Germinal center (tissue), 1 donor: ENCODE data around the gene ATG13.
"Not testable (repeated sequence)": the region's sequence is repeated elsewhere in the genome, so short reads cannot be mapped to it uniquely, and the experiment has no call there.

Source experiments
- DNase-seq: peaks from one replicate; pipeline ENCODE4 v3.0.0; 2012; ENCODE audit warnings: mixed read lengths, low spot score

Gene ATG13

DNA sequence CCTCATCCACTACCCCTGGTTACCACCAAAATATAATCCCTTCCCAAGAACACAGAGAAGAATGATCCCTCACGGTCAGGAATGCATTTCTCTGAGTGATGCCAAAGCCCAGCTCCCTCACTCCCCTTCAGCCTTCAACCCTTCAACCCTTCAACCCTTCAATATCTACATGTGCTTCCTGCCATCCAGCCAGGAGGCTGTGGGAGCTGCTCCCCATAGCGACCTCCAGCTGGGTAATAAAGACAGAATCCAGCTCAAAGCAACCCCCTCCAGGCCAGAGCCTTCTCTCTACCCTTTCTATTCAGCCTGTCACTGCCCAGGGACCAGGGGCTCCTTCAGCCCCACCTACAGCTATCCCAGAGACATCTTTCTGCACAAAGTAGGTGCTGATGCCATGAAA is 80.4 kb downstream of the ATG13 start:
- no peak for DNase-seq

DNA sequence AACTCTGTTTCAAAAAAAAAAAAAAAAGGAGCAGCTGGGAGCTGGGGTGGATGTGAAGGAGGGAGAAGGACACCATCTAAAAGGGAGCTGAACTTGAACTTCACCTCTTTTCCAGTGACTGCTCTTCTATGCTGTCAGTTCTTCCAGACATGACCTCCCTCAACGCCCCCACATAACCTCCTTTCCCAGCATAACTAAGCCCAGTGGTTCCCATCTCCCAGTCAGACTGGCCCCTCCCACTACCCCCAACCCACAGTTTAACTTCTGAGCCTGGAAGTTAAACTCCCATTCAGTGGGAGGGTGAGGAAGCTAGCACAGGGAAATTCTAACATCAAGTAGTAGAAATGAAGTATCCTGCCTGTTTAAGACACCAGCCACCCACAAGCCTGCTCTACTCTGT is 81.2 kb downstream of the ATG13 start:
- DNase-seq = no peak

DNA sequence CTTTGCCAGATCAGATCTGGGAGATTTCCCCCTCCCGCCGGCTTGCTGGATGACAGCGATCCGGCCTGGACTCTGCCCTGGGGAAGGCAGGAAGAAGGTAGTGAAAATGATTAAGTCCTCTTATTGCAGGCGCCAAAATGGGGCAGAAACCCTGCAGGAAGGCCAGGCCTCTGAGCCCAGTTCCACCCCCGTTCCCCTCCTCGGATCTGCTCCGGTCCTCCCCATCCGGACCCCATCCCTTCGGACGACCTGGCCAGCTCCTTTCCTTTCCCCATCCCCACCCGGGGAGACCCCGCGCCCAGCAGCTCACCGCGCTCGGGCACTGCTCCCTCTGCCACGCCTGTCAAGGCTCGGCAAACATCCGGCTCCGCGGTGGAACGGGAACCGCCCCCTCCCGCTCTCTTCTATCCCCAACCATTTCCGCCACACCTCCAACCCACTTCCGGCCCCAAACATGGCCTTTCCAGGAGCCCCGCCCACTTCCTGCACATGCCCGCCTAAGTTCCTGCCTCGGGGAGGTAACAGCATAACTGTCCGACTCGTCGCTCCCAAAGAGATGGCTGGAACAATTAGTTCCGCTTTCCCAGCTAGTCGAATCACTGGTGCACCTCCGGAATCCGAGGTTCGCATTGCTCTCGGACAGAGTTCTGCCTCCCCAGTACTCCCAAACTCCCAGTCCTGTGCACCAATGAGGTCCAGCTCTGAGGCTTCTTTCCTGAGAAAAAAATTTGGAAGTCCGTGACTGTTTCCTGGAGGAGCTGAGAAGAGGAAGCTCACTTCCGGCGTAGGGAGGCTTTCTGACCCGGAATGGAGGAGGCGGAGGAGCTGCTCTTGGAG is 83.1 kb downstream of the ATG13 start, which contains the start of the genes ARHGAP1 and ZNF408:
Gene ARHGAP1 (minus strand): TSS at position 379 of the 837 bp plus-strand sequence. CDS start 4,512 bp downstream, outside the sequence.
Gene ZNF408 (plus strand): TSS at position 791 of the 837 bp plus-strand sequence. CDS start 17 bp downstream, at position 808.
- peak; percentile 95 for DNase-seq

DNA sequence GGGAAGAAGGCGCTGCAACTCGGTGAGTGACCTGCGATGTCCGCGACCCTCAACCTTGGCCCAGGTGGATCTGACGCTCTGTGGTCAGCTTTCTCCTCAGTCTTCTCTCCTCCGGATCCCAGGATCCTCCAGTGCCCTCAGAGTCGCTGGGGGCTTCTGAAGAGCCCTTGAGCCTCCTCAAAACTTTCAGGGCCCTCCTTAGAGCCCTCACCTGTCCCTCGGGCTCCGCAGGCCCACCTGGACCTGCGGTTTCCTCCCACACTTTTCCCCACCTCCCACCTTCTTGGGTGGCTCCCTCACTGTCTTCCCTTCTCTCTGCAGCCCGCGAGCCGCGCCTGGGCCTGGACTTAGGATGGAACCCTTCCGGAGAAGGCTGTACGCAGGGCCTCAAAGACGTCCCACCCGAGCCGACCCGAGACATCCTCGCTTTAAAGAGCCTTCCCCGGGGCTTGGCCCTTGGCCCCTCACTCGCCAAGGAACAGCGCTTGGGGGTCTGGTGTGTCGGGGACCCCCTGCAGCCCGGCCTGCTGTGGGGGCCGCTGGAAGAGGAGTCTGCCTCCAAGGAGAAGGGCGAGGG is 83.8 kb downstream of the ATG13 start:
- DNase-seq = no peak

DNA sequence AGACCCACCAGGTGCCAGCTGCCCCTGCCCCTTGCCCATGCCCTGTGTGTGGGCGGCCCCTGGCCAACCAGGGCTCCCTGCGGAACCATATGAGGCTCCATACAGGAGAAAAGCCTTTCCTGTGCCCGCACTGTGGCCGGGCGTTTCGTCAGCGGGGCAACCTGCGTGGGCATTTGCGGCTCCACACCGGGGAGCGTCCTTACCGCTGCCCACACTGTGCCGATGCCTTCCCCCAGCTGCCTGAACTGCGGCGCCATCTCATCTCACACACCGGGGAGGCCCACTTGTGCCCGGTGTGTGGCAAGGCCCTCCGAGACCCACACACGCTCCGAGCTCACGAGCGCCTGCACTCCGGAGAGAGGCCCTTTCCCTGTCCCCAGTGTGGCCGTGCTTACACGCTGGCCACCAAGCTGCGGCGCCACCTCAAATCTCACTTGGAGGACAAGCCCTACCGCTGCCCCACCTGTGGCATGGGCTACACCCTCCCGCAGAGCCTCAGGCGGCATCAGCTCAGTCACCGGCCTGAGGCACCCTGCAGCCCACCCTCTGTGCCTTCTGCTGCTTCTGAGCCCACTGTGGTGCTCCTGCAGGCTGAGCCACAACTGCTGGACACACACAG is 87.8 kb downstream of the ATG13 start:
- no peak for DNase-seq

DNA sequence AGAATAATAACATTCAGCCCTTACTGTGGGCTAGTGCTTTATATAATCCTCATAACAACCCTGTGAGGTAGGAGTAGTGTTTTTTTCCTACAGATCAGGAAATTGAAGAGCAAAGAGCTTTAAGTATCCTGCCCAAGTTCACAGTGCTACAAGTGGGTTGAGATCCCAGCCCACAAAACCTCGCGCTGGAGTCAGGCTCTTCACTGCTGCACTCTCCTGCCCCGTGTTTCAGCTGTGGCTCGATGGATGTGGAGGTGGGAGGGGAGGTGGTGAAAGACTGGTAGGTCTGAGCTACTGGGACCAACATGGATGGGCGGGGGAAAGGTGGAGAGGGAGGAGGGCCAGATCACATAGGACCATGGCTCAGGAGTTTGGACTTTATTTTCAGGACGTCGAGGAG is 89.5 kb downstream of the ATG13 start:
- DNase-seq = no peak

DNA sequence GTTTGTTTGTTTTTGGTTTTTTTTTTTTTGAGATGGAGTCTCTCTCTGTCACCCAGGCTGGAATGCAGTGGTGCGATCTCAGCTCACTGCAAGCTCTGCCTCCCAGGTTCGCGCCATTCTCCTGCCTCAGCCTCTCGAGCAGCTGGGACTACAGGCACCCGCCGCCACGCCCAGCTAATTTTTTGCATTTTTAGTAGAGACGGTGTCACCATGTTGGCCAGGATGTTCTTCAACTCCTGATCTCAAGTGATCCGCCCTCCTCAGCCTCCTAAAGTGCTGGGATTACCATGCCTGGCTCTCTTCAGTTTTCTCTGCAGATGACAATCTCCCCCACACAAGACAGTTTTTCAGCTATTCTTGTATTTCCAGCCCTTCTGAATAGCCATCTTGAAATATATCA is 92.0 kb downstream of the ATG13 start:
- not testable (repeated sequence) for DNase-seq

DNA sequence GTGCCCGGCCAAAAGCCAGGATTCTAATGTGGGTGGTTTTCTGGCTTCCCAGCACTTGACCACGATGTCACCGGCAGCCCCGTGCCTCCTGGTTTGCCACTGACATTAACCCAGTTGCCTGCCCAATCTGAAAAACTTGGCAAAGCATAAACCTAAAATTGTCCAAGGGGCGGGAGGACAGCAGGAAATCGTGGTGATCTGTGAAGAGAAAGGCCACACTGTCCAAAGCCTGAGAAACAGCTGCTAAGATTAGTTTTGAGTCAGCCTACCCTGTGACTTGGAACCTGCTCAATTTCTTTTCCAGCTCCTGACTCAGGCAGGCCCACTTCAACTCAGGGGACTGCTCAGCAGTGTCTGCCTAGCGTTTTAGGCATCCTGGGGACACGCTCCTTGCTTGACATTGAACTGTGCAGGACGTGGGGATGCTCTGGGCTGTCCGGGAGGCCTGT is 93.5 kb downstream of the ATG13 start:
- no peak for DNase-seq

DNA sequence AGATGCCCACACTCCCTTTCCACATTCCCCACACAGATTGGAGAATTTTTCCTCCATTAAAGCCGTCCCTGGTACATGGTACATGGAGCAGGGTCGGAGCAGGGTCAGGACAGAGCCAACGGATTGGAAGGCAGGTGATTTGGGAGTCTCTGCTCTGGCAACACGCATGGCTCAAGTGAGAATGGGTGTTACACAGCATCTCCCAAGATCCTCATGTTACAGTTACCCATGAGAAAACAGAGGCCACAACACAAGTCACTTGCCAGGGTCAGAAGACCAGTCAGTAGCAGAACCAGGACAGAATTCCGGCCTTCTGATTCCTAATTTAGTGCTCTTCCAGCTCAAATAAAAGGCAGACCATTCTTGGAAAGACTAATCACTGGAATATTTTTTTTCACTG is 94.0 kb downstream of the ATG13 start:
- no peak for DNase-seq

DNA sequence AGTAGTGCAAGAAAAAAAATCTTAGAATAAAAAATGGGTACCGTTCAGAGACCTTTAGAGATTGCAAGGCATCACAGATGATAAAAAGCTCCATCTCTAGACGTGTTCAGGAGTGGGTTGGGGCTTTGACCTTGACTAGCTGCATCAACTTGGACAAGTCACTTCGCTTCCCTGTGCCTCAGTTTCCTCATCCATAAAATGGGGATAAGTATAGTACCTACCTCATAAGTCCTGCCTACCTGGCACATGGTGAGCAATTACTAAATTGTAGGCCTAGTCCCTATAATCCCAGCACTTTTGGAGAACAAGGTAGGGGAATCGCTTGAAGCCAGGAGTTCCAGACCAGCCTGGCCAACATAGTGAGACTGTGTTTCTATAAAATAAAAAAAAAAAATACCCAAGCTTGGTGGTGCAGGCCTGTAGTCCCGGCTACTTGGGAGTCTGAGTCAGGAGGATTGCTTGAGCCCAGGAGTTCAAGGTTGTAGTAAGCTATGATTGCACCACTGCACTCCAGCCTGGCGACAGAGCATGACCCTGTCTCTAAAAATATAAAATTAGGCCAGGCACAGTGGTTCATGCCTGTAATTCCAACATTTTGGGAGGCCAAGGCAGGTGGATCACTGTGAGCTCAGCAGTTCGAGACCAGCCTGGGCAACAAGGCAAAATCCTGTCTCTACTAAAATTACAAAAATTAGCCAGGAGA is 95.7 kb downstream of the ATG13 start:
- no peak for DNase-seq

DNA sequence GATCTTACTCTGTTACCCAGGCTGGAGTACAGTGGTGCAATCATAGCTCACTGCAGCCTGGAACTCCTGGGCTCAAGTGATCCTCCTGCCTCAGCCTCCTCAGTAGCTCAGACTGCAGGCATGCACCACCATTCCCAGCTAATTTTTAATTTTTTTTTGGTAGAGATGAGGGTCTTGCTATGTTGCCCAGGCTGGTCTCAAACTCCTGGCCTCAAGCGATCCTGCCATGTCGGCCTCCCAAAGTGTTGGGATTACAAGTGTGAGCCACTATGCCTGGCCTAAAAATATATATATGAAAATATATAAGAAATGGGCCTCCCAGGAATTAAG is 100.4 kb downstream of the ATG13 start:
- not testable (repeated sequence) for DNase-seq

DNA sequence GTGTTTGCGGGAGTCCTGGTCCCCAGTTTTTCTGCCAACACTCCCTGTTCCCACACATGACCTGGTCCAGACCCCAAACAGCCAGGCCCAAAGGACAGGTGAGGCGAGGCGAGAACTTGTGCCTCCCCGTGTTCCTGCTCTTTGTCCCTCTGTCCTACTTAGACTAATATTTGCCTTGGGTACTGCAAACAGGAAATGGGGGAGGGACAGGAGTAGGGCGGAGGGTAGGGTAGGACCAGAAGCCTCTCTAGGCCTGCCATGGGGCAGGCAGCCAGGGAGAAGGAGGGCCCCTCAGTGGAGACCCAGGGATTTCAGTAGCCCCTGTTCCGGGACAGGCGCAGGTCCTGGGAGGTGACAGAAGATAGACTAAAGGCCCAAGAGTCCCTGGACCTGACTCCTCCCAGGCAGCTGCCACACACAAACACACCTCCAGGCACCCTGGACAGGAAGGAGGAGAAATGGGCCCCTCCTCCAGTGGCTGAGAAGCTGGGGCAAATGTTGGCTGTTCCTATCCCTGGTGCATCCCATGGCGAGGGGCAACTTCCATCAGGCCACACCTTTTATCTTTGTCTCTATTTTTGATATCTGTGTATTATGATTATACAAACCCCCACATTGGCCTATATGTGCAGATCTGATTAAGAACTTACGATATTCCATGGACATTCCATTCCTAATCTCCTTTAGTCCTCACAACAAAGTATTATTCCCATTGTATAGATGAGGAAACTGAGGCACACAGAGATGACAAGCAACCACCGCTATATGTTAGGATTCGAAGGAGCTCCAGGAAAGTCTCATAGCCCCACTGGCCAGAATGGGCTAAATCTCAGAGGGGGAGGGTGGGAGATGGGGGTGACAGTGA is 101.0 kb downstream of the ATG13 start:
- no peak for DNase-seq

DNA sequence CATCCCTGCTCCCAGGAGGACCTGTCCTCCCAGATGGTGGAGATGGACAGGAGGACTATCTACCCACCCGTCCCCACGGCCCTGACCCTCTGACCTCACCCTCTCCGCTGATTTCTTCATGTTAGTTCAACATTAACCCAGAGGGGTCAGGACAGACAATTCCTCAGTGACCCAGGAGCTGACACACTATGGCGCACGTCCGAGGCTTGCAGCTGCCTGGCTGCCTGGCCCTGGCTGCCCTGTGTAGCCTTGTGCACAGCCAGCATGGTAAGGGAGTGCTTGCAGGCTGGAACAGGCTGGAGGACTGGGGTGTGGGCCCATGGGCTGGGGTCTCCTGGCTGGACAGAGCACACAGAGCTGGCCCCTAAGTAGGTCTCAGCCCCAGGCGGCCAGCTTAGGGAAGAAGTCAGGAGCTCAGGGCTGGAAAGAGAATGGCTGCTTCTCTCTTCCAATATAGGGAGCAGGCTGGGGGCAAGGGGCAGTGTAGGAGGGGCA is 101.7 kb downstream of the ATG13 start, which contains the start of gene F2:
Gene F2 (plus strand): TSS at position 166 of the 495 bp plus-strand sequence. CDS start 23 bp downstream, at position 189.
- no peak for DNase-seq

DNA sequence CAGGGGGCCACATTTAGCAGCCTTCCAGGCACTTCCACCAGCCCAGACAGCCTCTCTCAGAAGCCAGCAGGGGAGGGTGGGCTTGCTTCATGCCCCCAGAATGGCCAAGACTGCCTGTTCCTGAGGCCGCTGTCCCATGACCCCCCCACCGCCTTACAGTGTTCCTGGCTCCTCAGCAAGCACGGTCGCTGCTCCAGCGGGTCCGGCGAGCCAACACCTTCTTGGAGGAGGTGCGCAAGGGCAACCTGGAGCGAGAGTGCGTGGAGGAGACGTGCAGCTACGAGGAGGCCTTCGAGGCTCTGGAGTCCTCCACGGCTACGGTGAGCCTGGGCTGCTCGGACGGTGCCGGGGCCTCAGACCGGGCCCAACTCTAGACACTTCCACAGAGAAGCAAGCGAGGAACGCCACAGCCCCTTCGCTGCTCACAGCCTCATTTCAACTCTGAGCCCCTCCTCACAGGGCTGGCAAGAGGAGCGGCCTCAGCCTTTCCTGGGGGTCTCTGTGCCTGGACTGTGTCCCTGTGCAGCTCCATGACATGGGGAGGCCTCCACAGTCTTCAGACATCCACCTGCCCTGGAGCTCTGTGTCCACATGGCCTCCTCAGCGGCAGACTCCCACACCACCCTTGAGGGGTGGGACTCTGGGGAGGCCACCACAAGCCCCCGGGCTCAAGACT is 102.3 kb downstream of the ATG13 start:
- DNase-seq = no peak

DNA sequence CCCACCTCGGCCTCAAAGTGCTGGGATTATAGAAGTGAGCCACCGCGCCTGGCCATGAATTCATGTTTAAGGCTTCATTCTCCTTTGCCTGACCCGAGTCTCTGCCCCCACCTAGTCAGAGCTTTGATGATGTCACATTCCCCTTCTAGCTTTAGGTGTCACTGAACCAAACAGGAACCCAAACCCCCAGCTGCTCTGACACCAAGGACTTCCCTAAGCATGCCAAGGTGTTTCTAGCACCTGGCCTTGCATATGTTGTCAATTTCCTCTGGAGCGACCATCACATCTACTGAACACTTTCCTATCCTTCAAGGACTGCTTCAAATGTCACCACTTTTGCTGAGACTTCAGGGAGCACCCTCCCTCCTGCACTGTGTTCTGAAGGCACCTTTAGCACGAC is 103.9 kb downstream of the ATG13 start:
- DNase-seq = no peak

DNA sequence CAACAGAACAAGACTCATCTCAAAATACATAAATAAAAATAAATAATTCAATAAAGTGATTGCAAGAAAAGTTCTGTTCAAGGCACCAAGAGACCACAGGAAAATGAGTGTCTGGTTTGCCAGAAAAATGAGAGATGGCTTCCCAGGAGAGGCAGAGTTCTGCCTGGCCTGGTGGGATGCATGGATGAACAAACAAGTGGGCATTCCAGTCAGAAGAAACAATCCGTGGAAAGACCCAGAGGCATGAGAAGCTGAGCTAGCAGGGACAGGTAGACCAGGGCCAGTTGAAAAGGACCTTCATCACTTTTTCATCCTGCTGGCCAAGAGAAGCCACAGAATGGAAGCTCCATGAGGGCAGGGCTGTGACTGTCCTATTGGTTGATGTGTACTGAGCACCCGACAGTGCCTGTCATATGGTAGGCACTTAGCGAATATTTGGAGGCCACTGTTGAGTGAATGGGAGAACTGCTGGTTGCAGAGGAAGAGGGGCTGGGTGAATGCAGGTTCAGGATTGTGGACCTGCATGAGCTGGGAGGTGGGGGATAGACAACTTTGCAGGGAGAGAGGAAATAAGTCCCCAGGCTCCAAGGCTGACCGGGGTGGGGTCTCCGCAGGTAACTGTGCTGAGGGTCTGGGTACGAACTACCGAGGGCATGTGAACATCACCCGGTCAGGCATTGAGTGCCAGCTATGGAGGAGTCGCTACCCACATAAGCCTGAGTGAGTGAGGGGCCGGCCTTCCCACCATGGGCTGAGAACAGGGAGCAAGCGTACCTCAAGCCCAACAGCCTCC is 105.4 kb downstream of the ATG13 start:
- DNase-seq = no peak

DNA sequence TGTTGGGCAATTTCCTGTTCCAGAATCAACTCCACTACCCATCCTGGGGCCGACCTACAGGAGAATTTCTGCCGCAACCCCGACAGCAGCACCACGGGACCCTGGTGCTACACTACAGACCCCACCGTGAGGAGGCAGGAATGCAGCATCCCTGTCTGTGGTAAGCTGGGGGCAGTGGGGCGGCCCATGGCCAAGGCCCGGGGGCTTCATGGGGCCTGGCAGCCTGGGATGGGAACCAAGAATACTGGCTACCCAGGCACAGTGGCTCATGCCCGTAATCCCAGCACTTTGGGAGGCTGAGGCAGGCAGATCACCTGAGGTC is 106.0 kb downstream of the ATG13 start:
- DNase-seq = no peak

DNA sequence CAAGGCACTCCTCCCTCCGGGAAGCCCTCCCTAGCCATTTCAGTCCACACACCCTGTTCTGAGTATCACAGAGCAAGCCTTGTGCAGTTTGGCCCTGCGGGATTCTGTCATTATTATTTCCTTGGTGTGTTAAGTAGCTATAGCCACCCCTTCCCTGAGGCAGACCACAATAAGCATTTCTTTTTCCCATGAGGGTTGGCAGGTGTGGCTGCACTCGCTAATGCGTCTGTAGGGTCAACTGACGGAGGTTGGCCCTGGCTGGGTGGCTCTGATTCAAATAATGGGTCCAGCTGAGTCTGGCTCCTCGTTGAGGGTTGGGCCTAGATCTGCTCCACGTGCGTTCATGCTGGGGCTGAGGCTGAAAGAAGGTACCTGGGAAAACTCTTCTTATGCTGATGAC is 106.7 kb downstream of the ATG13 start:
- no peak for DNase-seq
